Stimulated activated CD8-positive, alpha-beta memory T cell treated with anti-CD3 and anti-CD28 coated beads, Interleukin-12 subunit alpha, Interleukin-12 subunit beta, amount 100 ng/mL, for 1 hour (primary cell): ENCODE measurements around the gene TMEM134.

ENCODE experiments used
- DNase-seq: peaks from one replicate; pipeline ENCODE4 v3.0.0-alpha.2; 2020; ENCODE audit warnings: low read depth

Gene TMEM134

GRCh38 chr11:67500831-67501715, 32.0 kb upstream of the TMEM134 start:
- DNase-seq: no peak

GRCh38 chr11:67500484-67500821, 31.4 kb upstream of the TMEM134 start:
- DNase-seq: no peak

- DNase-seq: no peak
Observed at GRCh38 chr11:67499808-67500483, 30.9 kb upstream of the TMEM134 start.

- no peak for DNase-seq
Observed at GRCh38 chr11:67498544-67498972, 29.5 kb upstream of the TMEM134 start.

GRCh38 chr11:67497656-67498291, 28.7 kb upstream of the TMEM134 start:
- no peak for DNase-seq

- no peak for DNase-seq
Observed at GRCh38 chr11:67496113-67496512, 27.1 kb upstream of the TMEM134 start.

- no peak for DNase-seq
Observed at GRCh38 chr11:67495234-67496005, 26.4 kb upstream of the TMEM134 start.

- DNase-seq: no peak
Observed at GRCh38 chr11:67494371-67495233, 25.6 kb upstream of the TMEM134 start.

GRCh38 chr11:67493548-67494370, 24.7 kb upstream of the TMEM134 start:
- DNase-seq: no peak

- DNase-seq: no peak
Observed at GRCh38 chr11:67492801-67493547, 23.9 kb upstream of the TMEM134 start.

- no peak for DNase-seq
Observed at GRCh38 chr11:67492069-67492727, 23.1 kb upstream of the TMEM134 start.

GRCh38 chr11:67491276-67492068, 22.4 kb upstream of the TMEM134 start:
- no peak for DNase-seq

- DNase-seq: no peak
Observed at GRCh38 chr11:67490727-67491065, 21.6 kb upstream of the TMEM134 start.

GRCh38 chr11:67489885-67490726, 21.1 kb upstream of the TMEM134 start:
- DNase-seq: no peak

- DNase-seq: no peak
Observed at GRCh38 chr11:67489203-67489884, 20.3 kb upstream of the TMEM134 start.

- DNase-seq: no peak
Observed at GRCh38 chr11:67486481-67487195, 17.6 kb upstream of the TMEM134 start.
